Esophagus squamous epithelium (tissue), 4 donors: ENCODE data around the gene OR4X1.

Source experiments
- CTCF ChIP-seq, 6 experiments: fragments of 450-650 bp in 4 of 6; fragments of 200-600 bp in 2 of 6; sonication (generic) in 2 of 6; IDR thresholded peaks; one replicate each; pipeline ENCODE4 v1.5.1; 2016 to 2019; ENCODE audit warnings: antibody characterized with exemption in 6 of 6, mild to moderate bottlenecking in 4 of 6, moderate library complexity in 4 of 6
- POLR2A ChIP-seq, 4 donors: fragments of 450-650 bp; IDR thresholded peaks; one replicate each; pipeline ENCODE4 v1.6.1; 2017; ENCODE audit warnings: antibody characterized with exemption in 4 of 4, mild to moderate bottlenecking in 4 of 4, moderate library complexity in 3 of 4

DNA sequence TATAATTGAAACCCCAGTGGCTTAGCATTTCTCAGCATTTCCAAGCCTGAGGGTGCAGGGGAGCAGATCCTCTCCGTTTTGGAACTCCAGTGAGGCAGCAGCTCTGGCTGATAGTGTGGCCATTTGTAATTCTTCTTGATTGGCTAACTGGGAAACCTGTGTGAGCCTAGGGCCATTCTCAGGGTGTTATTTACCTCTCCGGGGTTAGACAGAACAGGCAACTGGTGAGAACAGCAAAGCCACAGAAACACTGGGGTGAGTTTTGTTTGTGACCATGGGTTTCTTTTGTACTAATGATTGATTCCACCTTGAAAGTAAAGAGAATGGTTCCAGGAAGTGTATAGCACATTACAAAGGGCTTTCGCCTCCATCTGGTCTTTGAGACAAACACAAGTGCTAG lies 21.2 kb upstream of the OR4X1 start:
- TF ChIP-seq CTCF (IDR thresholded peaks at IDR 0.05) (no peak), POLR2A (IDR thresholded peaks at IDR 0.05) (no peak)
